ENCODE measurements around the gene CPPED1. TPM values are rescaled to one million over a fixed set of nuclear protein-coding genes. Genes with fewer than 3 reads are reported as not detected.
A peak's percentile ranks its signal among the peaks of the same experiment; 100 is the strongest.

The CPPED1 gene
- total RNA-seq, 1 donor from 2014 or later: 41.3 TPM

DNA sequence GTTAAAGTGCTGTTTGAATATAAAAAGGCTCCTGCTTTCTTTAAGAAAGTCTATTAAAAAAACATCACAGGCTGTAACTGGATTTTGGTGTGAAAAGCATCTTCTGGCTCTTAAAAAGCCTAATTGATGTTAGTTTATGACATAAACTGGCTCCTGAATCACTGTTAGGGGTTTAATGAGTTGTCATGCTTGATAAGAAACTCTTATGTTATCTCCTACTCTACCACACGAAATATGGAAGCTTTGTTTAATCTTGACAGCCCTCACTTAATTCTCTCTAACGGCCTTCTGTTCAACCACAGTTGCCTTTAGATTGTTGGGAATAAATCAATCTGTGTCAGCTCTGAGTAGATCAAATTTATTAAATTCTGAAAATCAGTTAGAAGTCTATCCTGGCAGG is 51.5 kb downstream of the CPPED1 start:
- Mint-ChIP-seq H3K4me1 (ENCODE audit: low read depth, unreplicated experiment) (peaks cover 27% of the 10 kb centered on the region), H3K27me3 (ENCODE audit: unreplicated experiment) (peaks cover 2% of the 10 kb centered on the region), H3K4me3 (ENCODE audit: unreplicated experiment) (no peak overlapping the region), H3K36me3 (ENCODE audit: unreplicated experiment) (no peaks in the 10 kb centered on the region), H3K27ac (ENCODE audit: unreplicated experiment) (peak overlapping the region; percentile 49), H3K9me3 (ENCODE audit: unreplicated experiment) (peaks cover 9% of the 10 kb centered on the region)
- DNase-seq: no peak
- TF ChIP-seq, protein P1, sequence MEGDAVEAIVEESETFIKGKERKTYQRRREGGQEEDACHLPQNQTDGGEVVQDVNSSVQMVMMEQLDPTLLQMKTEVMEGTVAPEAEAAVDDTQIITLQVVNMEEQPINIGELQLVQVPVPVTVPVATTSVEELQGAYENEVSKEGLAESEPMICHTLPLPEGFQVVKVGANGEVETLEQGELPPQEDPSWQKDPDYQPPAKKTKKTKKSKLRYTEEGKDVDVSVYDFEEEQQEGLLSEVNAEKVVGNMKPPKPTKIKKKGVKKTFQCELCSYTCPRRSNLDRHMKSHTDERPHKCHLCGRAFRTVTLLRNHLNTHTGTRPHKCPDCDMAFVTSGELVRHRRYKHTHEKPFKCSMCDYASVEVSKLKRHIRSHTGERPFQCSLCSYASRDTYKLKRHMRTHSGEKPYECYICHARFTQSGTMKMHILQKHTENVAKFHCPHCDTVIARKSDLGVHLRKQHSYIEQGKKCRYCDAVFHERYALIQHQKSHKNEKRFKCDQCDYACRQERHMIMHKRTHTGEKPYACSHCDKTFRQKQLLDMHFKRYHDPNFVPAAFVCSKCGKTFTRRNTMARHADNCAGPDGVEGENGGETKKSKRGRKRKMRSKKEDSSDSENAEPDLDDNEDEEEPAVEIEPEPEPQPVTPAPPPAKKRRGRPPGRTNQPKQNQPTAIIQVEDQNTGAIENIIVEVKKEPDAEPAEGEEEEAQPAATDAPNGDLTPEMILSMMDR (IDR thresholded peaks at IDR 0.05; ENCODE audit: partially characterized antibody, unreplicated experiment): no peak

DNA sequence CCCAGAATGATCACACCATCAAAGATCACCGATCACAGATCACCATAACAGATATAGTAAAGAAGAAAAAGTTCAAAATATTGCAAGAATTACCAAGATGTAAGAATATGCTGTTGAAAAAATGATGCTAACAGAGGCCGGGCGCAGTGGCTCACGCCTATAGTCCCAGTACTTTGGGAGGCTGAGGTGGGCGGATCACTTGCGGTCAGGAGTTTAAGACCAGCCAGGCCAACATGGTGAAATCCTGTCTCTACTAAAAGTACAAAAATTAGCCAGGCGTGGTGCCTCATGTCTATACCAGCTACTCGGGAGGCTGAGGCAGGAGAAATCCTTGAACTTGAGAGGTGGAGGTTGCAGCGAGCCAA is 53.2 kb downstream of the CPPED1 start:
- Mint-ChIP-seq H3K4me1 (ENCODE audit: low read depth, unreplicated experiment) (peaks cover 27% of the 10 kb centered on the region), H3K4me3 (ENCODE audit: unreplicated experiment) (no peak overlapping the region), H3K27me3 (ENCODE audit: unreplicated experiment) (peaks cover 2% of the 10 kb centered on the region), H3K36me3 (ENCODE audit: unreplicated experiment) (peaks cover 4% of the 10 kb centered on the region), H3K9me3 (ENCODE audit: unreplicated experiment) (peaks cover 8% of the 10 kb centered on the region), H3K27ac (ENCODE audit: unreplicated experiment) (no peak overlapping the region)
- TF ChIP-seq, protein P1 (IDR thresholded peaks at IDR 0.05; ENCODE audit: partially characterized antibody, unreplicated experiment): no peak
- no peak for DNase-seq

DNA sequence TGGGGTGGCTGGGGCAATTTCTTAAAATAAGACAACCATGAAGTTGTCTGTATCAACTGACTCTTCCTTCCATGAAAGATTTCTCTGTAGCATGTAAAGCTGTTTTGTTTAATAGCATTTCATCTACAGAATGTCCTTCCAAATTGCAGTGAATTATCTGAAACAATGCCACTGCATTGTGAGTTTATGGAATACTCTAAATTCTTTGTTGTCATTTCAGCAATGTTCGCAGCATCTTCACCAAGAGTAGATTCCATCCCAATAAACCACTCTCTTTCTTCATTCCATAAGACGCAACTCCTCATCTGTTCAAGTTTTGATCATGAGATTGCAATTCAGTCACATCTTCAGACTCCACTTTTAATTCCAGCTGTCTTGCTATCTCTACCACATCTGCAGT is 54.6 kb downstream of the CPPED1 start:
- Mint-ChIP-seq H3K27me3 (ENCODE audit: unreplicated experiment) (peaks cover 2% of the 10 kb centered on the region), H3K4me1 (ENCODE audit: low read depth, unreplicated experiment) (peaks cover 22% of the 10 kb centered on the region), H3K9me3 (ENCODE audit: unreplicated experiment) (peaks cover 10% of the 10 kb centered on the region), H3K27ac (ENCODE audit: unreplicated experiment) (no peak overlapping the region), H3K36me3 (ENCODE audit: unreplicated experiment) (peaks cover 18% of the 10 kb centered on the region), H3K4me3 (ENCODE audit: unreplicated experiment) (no peak overlapping the region)
- TF ChIP-seq, protein P1 (IDR thresholded peaks at IDR 0.05; ENCODE audit: partially characterized antibody, unreplicated experiment): no peak
- no peak for DNase-seq

DNA sequence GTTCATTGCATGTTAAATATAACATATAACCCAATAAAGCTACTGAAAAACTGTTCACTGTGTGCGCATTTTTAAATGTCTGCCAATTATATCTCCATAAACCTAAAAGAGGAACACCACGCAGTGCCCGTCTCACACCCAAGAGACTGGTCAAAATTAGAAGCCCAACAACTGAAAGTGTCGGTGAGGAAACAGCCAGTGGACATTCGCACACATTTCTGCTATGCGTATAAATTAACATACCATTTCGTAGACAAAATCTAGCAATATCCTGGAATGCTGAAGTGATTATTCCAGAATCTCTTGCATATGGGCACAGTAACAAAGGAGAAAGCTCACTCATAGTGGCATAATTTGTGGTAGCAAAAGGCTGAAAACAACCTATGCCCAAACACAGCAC is 55.9 kb downstream of the CPPED1 start:
- H3K27me3 Mint-ChIP-seq (ENCODE audit: unreplicated experiment): peaks cover 7% of the 10 kb centered on the region
- TF ChIP-seq, protein P1 (IDR thresholded peaks at IDR 0.05; ENCODE audit: partially characterized antibody, unreplicated experiment): no peak
- H3K27ac Mint-ChIP-seq (ENCODE audit: unreplicated experiment): no peak overlapping the region
- H3K4me3 Mint-ChIP-seq (ENCODE audit: unreplicated experiment): no peak overlapping the region
- H3K9me3 Mint-ChIP-seq (ENCODE audit: unreplicated experiment): peaks cover 12% of the 10 kb centered on the region
- H3K36me3 Mint-ChIP-seq (ENCODE audit: unreplicated experiment): peaks cover 23% of the 10 kb centered on the region
- DNase-seq: no peak
- peaks cover 10% of the 10 kb centered on the region for H3K4me1 Mint-ChIP-seq (ENCODE audit: low read depth, unreplicated experiment)

DNA sequence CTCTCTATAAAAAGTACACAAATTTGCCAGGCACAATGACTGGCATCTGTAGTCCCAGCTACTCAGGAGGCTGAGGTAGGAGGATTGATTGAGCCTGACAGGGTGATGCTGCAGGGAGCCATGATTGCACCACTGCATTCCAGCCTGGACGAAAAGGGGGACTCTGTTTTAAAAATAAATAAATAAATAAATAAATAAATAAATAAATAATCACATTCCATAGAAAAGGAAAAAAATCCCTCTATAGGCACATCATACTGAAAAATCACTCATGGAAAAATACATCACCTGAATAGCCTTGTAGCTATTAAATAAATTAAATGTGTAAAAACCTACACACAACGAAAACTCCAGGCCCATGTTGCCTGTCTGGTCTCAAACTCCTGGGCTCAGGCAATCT is 56.4 kb downstream of the CPPED1 start:
- peaks cover 11% of the 10 kb centered on the region for H3K9me3 Mint-ChIP-seq (ENCODE audit: unreplicated experiment)
- no peak overlapping the region for H3K27ac Mint-ChIP-seq (ENCODE audit: unreplicated experiment)
- H3K4me1 Mint-ChIP-seq (ENCODE audit: low read depth, unreplicated experiment): peaks cover 8% of the 10 kb centered on the region
- TF ChIP-seq, protein P1 (IDR thresholded peaks at IDR 0.05; ENCODE audit: partially characterized antibody, unreplicated experiment): no peak
- no peak for DNase-seq
- no peak overlapping the region for H3K4me3 Mint-ChIP-seq (ENCODE audit: unreplicated experiment)
- H3K27me3 Mint-ChIP-seq (ENCODE audit: unreplicated experiment): peaks cover 7% of the 10 kb centered on the region
- peaks cover 23% of the 10 kb centered on the region for H3K36me3 Mint-ChIP-seq (ENCODE audit: unreplicated experiment)

Measured in glutamatergic neuron (in vitro differentiated cells).